ENCODE results near the gene GNPTG. TPM values are rescaled to one million over a fixed set of nuclear protein-coding genes. Genes with fewer than 3 reads are reported as not detected.

GNPTG gene
- total RNA-seq, 2 donors from 2014 or later, result 39.2 to 48.0 TPM

- DNase-seq (no peak), ATAC-seq (no peak)
- Mint-ChIP-seq H3K36me3 (ENCODE audit: low read depth) (peaks cover 2% of the 10 kb centered on the region), H3K27me3 (no peaks in the 10 kb centered on the region), H3K27ac (no peak overlapping the region), H3K4me1 (peaks cover 8% of the 10 kb centered on the region), H3K4me3 (no peak overlapping the region)
- no peaks in the 10 kb centered on the region for H3K9me3 ChIP-seq (ENCODE audit: control insufficient read depth, low read length, poor library complexity, severe bottlenecking)
Observed at GRCh38 chr16:1401061-1401757, 49.5 kb downstream of the GNPTG start.

GRCh38 chr16:1401758-1402154, 50.0 kb downstream of the GNPTG start:
- no peaks in the 10 kb centered on the region for H3K9me3 ChIP-seq (ENCODE audit: control insufficient read depth, low read length, poor library complexity, severe bottlenecking)
- peaks cover 8% of the 10 kb centered on the region for H3K4me1 Mint-ChIP-seq
- peaks cover 2% of the 10 kb centered on the region for H3K36me3 Mint-ChIP-seq (ENCODE audit: low read depth)
- no peak overlapping the region for H3K27ac Mint-ChIP-seq
- no peaks in the 10 kb centered on the region for H3K27me3 Mint-ChIP-seq
- H3K4me3 Mint-ChIP-seq, result no peak overlapping the region
- ATAC-seq (no peak), DNase-seq (no peak)

GRCh38 chr16:1403036-1403435, 51.3 kb downstream of the GNPTG start:
- DNase-seq (no peak), ATAC-seq (no peak)
- Mint-ChIP-seq H3K4me1 (peaks cover 10% of the 10 kb centered on the region), H3K27ac (no peak overlapping the region), H3K4me3 (no peak overlapping the region), H3K27me3 (no peaks in the 10 kb centered on the region), H3K36me3 (ENCODE audit: low read depth) (peaks cover 2% of the 10 kb centered on the region)
- H3K9me3 ChIP-seq (ENCODE audit: control insufficient read depth, low read length, poor library complexity, severe bottlenecking), result no peaks in the 10 kb centered on the region

- H3K27ac Mint-ChIP-seq, result no peak overlapping the region
- ATAC-seq (no peak), DNase-seq (no peak)
- H3K4me3 Mint-ChIP-seq, result no peak overlapping the region
- no peaks in the 10 kb centered on the region for H3K27me3 Mint-ChIP-seq
- H3K4me1 Mint-ChIP-seq, result peaks cover 14% of the 10 kb centered on the region
- peaks cover 2% of the 10 kb centered on the region for H3K36me3 Mint-ChIP-seq (ENCODE audit: low read depth)
- H3K9me3 ChIP-seq (ENCODE audit: control insufficient read depth, low read length, poor library complexity, severe bottlenecking), result no peaks in the 10 kb centered on the region
Observed at GRCh38 chr16:1403733-1404132, 52.0 kb downstream of the GNPTG start.

- no peak overlapping the region for H3K27ac Mint-ChIP-seq
- H3K27me3 Mint-ChIP-seq, result no peaks in the 10 kb centered on the region
- H3K9me3 ChIP-seq (ENCODE audit: control insufficient read depth, low read length, poor library complexity, severe bottlenecking), result no peaks in the 10 kb centered on the region
- H3K4me3 Mint-ChIP-seq, result peak overlapping the region; percentile 87
- H3K36me3 Mint-ChIP-seq (ENCODE audit: low read depth), result no peaks in the 10 kb centered on the region
- DNase-seq, result no peak
- no peak for ATAC-seq
- peaks cover 19% of the 10 kb centered on the region for H3K4me1 Mint-ChIP-seq
Observed at GRCh38 chr16:1407753-1408152, 56.0 kb downstream of the GNPTG start.

- Mint-ChIP-seq H3K4me3 (peak overlapping the region; percentile 87), H3K27me3 (no peaks in the 10 kb centered on the region), H3K4me1 (peaks cover 19% of the 10 kb centered on the region), H3K36me3 (ENCODE audit: low read depth) (no peaks in the 10 kb centered on the region), H3K27ac (no peak overlapping the region)
- H3K9me3 ChIP-seq (ENCODE audit: control insufficient read depth, low read length, poor library complexity, severe bottlenecking), result no peaks in the 10 kb centered on the region
- peak; percentile 95 to 96 (median 96) for DNase-seq
- peak; percentile 96 for ATAC-seq
Observed at GRCh38 chr16:1408171-1408837, 56.6 kb downstream of the GNPTG start.

- H3K27ac Mint-ChIP-seq, result peak overlapping the region; percentile 75
- H3K36me3 Mint-ChIP-seq (ENCODE audit: low read depth), result no peaks in the 10 kb centered on the region
- H3K9me3 ChIP-seq (ENCODE audit: control insufficient read depth, low read length, poor library complexity, severe bottlenecking), result no peaks in the 10 kb centered on the region
- H3K4me3 Mint-ChIP-seq, result no peak overlapping the region
- H3K27me3 Mint-ChIP-seq, result no peaks in the 10 kb centered on the region
- no peak for DNase-seq
- H3K4me1 Mint-ChIP-seq, result peaks cover 14% of the 10 kb centered on the region
- no peak for ATAC-seq
Observed at GRCh38 chr16:1412847-1413246, 61.1 kb downstream of the GNPTG start.

Other genes with a start within 250 kb of the GNPTG start
- gene CACNA1H, start 198.8 kb upstream of the GNPTG start, total RNA-seq, result 1 to 10 TPM; 8.6 to 9.5 TPM
- gene TPSG1, start 126.7 kb upstream of the GNPTG start, total RNA-seq, result not detected
- gene TPSB2, start 121.7 kb upstream of the GNPTG start, total RNA-seq, result not detected
- not detected for gene TPSAB1, start 111.2 kb upstream of the GNPTG start, total RNA-seq
- gene TPSD1, start 95.9 kb upstream of the GNPTG start, total RNA-seq, result not detected
- 100 to 1,000 TPM; 233 to 249 TPM for gene UBE2I, start 42.3 kb upstream of the GNPTG start, total RNA-seq
- gene BAIAP3, start 18.3 kb upstream of the GNPTG start, total RNA-seq, result 10 to 100 TPM; 11.8 to 20.0 TPM
- gene TSR3, start 53 bp upstream of the GNPTG start, total RNA-seq, result 10 to 100 TPM; 24.4 to 27.7 TPM
- gene UNKL, start 62.8 kb downstream of the GNPTG start, total RNA-seq, result 10 to 100 TPM; 63.0 to 64.8 TPM
- gene UQCC4, start 68.8 kb downstream of the GNPTG start, total RNA-seq, result 1 to 10 TPM; 7.0 to 8.8 TPM
- not detected for gene PERCC1, start 79.1 kb downstream of the GNPTG start, total RNA-seq
- gene CCDC154, start 92.6 kb downstream of the GNPTG start, total RNA-seq, result 1 to 10 TPM; 1.3 to 3.6 TPM
- 100 to 1,000 TPM in 1 of 2 donors, 10 to 100 TPM in 1; 93.9 to 113 TPM for gene CLCN7, start 123.1 kb downstream of the GNPTG start, total RNA-seq
- gene PTX4, start 137.0 kb downstream of the GNPTG start, total RNA-seq, result not detected
- 10 to 100 TPM; 36.4 to 39.7 TPM for gene TELO2, start 141.4 kb downstream of the GNPTG start, total RNA-seq
- 10 to 100 TPM; 22.2 to 23.4 TPM for gene TMEM204, start 181.7 kb downstream of the GNPTG start, total RNA-seq